Hypothalamus (tissue), 51 donors: Measurements from ENCODE around the gene PCYT1B.

Source experiments
- DNase-seq, 51 donors: peaks; one replicate each; lab custom pipeline; 2025; lab: John Stamatoyannopoulos, UW

PCYT1B gene

DNA sequence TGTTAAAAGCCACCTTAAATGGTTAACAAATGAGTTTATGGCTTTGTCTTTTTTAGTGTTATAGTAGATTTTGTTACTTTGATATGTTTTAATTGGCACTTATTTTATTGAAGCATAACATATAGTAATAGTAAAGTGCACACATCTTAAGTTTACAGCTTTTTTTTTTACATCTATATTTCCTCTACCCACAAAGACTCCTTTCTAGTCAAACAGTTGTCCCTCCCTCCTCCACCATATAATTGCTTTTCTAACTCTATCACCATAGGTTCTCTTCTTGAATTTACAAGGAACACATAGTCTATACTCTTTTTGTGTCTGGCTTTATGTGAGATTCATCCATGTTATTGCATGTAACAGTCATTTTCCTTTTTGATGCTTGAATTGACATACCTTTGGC lies 110.6 kb downstream of the PCYT1B start:
- no peak for DNase-seq

DNA sequence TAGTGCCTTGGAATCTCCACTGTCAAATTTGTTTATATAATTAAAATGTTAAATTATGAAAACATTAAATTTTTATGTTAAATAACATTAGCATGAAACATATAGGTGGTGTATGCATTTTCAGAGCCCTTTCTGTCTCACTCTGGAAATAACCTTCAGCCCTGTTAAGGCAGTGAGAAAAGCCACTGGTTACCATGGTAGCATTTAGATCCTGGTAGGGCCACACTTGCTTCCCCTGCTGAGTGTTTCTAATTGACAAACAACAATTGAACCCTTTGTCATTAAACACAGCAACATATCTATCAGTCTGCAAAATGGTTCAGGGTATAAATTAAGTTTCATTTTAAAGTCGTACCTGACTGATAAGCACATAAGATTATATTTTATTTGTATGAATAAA lies 118.5 kb downstream of the PCYT1B start:
- DNase-seq: no peak

GRCh38 chrX:24526616-24527015 lies 120.5 kb downstream of the PCYT1B start:
- no peak for DNase-seq

GRCh38 chrX:24525455-24525854 lies 121.7 kb downstream of the PCYT1B start:
- DNase-seq: no peak

DNA sequence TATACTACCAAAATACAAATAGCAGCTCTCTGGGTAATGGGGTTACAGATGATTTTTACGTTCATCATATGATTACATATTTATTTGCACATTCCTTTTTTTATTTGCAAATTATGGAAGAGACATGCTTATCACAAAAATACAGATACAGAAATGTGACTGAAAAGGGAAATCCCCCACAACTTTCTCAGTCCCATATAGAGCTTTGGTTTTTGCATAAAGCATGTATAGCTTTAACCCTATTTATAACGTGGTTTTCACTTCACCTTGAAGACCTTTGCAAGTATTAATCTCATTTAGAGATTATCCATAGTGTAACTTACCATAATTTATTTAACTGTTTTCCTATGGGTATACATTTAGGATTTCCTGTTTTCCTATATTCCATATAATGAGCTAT lies 126.7 kb downstream of the PCYT1B start:
- no peak for DNase-seq

GRCh38 chrX:24515447-24515846 lies 131.7 kb downstream of the PCYT1B start:
- DNase-seq: peak in 9 of 51 donors; percentile 0 to 13 (median 3)

GRCh38 chrX:24513416-24513815 lies 133.7 kb downstream of the PCYT1B start:
- no peak for DNase-seq

DNA sequence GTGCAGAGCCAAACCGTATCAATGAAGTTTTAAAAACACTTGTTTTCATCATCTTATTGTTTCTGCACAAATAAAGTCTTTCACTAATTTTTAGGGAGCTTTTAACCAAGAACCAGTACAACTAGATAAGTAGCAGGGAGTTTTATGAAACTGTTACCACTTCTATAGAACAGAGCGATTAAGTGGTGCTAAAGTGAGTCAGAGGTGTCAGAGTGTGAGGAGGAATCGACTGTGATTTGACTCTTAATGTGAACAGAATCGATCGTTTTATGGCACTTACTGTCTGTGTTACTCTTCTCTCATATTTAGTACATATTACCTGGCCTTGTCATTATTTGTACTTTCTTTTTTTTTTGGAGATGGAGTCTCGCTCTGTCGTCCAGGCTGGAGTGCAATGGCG lies 138.8 kb downstream of the PCYT1B start:
- no peak for DNase-seq
